GM12865 (cell line): Measurements from ENCODE around the gene CEBPA.

Source experiments
- DNase-seq: peaks from one replicate; pipeline ENCODE4 v3.0.0; 2010; ENCODE audit warnings: low read depth
- H3K4me3 ChIP-seq: 2 replicates; pipeline ENCODE4 v1.5.1; 2011; ENCODE audit warnings: mild to moderate bottlenecking, low read depth, low read length, control low read depth
- CTCF ChIP-seq: IDR thresholded peaks from 2 replicates; pipeline ENCODE4 v1.5.1; 2011; ENCODE audit warnings: low read length, control low read depth, low read depth, inconsistent platforms; ENCODE audit not compliant: insufficient read depth; ENCODE audit errors: missing control alignments

Gene CEBPA

GRCh38 chr19:33255781-33256180 lies 46.6 kb downstream of the CEBPA start:
- no peak for TF ChIP-seq CTCF
- H3K4me3 ChIP-seq = no peak overlapping the region
- no peak for DNase-seq

- no peak overlapping the region for H3K4me3 ChIP-seq
- TF ChIP-seq CTCF = no peak
- DNase-seq = no peak
These were observed 48.0 kb downstream of the CEBPA start for GRCh38 chr19:33254245-33254824.

GRCh38 chr19:33252971-33253370 lies 49.4 kb downstream of the CEBPA start:
- DNase-seq = no peak
- TF ChIP-seq CTCF = no peak
- H3K4me3 ChIP-seq = no peak overlapping the region

- no peak overlapping the region for H3K4me3 ChIP-seq
- no peak for DNase-seq
- no peak for TF ChIP-seq CTCF
These were observed 49.8 kb downstream of the CEBPA start for GRCh38 chr19:33252418-33252962.

GRCh38 chr19:33251526-33252090 lies 50.7 kb downstream of the CEBPA start:
- DNase-seq = no peak
- TF ChIP-seq CTCF = no peak
- no peak overlapping the region for H3K4me3 ChIP-seq

GRCh38 chr19:33251076-33251475 lies 51.3 kb downstream of the CEBPA start:
- TF ChIP-seq CTCF = no peak
- DNase-seq = no peak
- H3K4me3 ChIP-seq = no peak overlapping the region

- H3K4me3 ChIP-seq = no peak overlapping the region
- no peak for DNase-seq
- TF ChIP-seq CTCF = no peak
These were observed 51.8 kb downstream of the CEBPA start for GRCh38 chr19:33250500-33250899.
